ENCODE measurements around the gene ARL8B.
"Not testable (repeated sequence)": the region's sequence is repeated elsewhere in the genome, so short reads cannot be mapped to it uniquely, and the experiment has no call there.

The ARL8B gene

GRCh38 chr3:5110337-5110736 is 11.8 kb upstream of the ARL8B start:
- no peak for DNase-seq (ENCODE audit: low read depth in 3 of 3)

GRCh38 chr3:5112043-5112442 is 10.0 kb upstream of the ARL8B start:
- DNase-seq (ENCODE audit: low read depth in 3 of 3) = no peak

GRCh38 chr3:5113726-5114125 is 8.4 kb upstream of the ARL8B start:
- not testable (repeated sequence) for DNase-seq (ENCODE audit: low read depth in 3 of 3)

GRCh38 chr3:5115506-5116162 is 6.5 kb upstream of the ARL8B start:
- DNase-seq (ENCODE audit: low read depth in 3 of 3) = no peak

GRCh38 chr3:5116538-5116937 is 5.6 kb upstream of the ARL8B start:
- no peak for DNase-seq (ENCODE audit: low read depth in 3 of 3)

- no peak for DNase-seq (ENCODE audit: low read depth in 3 of 3)
Measured at GRCh38 chr3:5120446-5120845, 1.6 kb upstream of the ARL8B start.

- peak in 2 of 3 experiments; percentile 3 to 5 for DNase-seq (ENCODE audit: low read depth in 3 of 3)
Measured at GRCh38 chr3:5122741-5123706, 932 bp downstream of the ARL8B start.

GRCh38 chr3:5123937-5124336 is 1.8 kb downstream of the ARL8B start:
- DNase-seq (ENCODE audit: low read depth in 3 of 3) = no peak

- DNase-seq (ENCODE audit: low read depth in 3 of 3) = no peak
Measured at GRCh38 chr3:5126586-5126985, 4.5 kb downstream of the ARL8B start.

- no peak for DNase-seq (ENCODE audit: low read depth in 3 of 3)
Measured at GRCh38 chr3:5128849-5129248, 6.8 kb downstream of the ARL8B start.

GRCh38 chr3:5133239-5134018 is 11.3 kb downstream of the ARL8B start:
- no peak for DNase-seq (ENCODE audit: low read depth in 3 of 3)

- DNase-seq (ENCODE audit: low read depth in 3 of 3) = no peak
Measured at GRCh38 chr3:5134019-5134391, 11.9 kb downstream of the ARL8B start.

GRCh38 chr3:5134499-5134898 is 12.4 kb downstream of the ARL8B start:
- no peak for DNase-seq (ENCODE audit: low read depth in 3 of 3)

GRCh38 chr3:5136211-5136918 is 14.3 kb downstream of the ARL8B start:
- peak in 1 of 3 experiments; percentile 10 for DNase-seq (ENCODE audit: low read depth in 3 of 3)

- no peak for DNase-seq (ENCODE audit: low read depth in 3 of 3)
Measured at GRCh38 chr3:5136919-5137429, 14.9 kb downstream of the ARL8B start.

- no peak for DNase-seq (ENCODE audit: low read depth in 3 of 3)
Measured at GRCh38 chr3:5138214-5138981, 16.3 kb downstream of the ARL8B start.

- DNase-seq (ENCODE audit: low read depth in 3 of 3) = no peak
Measured at GRCh38 chr3:5140230-5140621, 18.1 kb downstream of the ARL8B start.

GRCh38 chr3:5140839-5141238 is 18.7 kb downstream of the ARL8B start:
- no peak for DNase-seq (ENCODE audit: low read depth in 3 of 3)

- DNase-seq (ENCODE audit: low read depth in 3 of 3) = no peak
Measured at GRCh38 chr3:5141760-5142159, 19.7 kb downstream of the ARL8B start.

GRCh38 chr3:5143464-5143863 is 21.4 kb downstream of the ARL8B start:
- DNase-seq (ENCODE audit: low read depth in 3 of 3) = no peak

Measured in stimulated activated CD4-positive, alpha-beta T cell treated with anti-CD3 and anti-CD28 coated beads, TNF-alpha, amount 100 ng/mL, for 24 hours (primary cell).